Glomerular visceral epithelial cell (primary cell): ENCODE data around the gene WDFY4.

ENCODE experiments used
- DNase-seq: peaks from one replicate; pipeline ENCODE4 v3.0.0-alpha.2; 2016; ENCODE audit errors: extremely low spot score

The WDFY4 gene

DNA sequence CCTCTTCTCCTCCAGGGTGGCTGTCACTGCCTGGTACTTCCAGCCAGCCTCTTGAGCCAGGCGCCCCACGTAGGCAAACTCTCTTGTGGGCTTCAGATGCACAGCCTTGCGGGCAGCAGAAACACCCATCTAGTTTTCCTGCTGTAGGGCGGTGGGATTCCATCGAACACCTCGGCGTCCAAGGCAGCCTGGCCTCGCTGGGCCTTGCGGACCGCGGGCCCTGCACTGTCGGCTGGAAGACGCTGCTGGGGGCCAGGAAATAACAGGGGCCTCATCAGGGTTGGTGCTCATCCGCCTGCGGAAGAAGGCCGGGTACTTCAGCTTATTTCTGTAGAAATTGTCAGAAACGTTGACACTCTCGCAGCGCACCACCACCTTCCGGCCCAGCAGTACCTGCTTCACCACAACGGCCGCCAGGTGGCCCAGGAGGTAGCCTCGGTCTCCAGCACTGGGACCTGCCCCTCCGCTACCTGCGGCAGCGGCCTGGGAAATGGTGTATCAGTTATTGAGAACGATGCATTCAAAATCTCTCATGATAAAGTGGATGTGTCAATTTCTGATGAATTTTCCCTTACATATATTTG, 61.1 kb downstream of the WDFY4 start:
- no peak for DNase-seq

DNA sequence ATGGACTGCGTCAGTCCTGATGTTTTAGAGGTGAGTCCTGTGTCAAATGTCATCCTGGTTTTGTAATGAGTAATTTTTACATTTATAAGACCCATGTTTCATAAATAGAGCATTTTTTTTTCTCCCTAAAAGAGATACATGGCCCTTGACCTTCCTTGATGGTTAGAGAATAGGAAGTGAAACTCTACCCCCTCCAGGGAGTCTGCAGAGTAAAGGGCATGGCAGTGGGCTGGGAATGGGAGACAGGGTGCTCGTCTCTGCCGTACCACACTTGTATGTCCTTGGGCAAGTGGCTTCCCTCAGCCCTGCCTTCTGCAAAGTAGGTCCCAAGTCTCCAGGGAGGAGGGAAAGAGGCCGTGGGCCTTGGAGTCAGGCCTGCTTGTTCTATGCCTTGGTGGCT, 63.9 kb downstream of the WDFY4 start:
- no peak for DNase-seq

DNA sequence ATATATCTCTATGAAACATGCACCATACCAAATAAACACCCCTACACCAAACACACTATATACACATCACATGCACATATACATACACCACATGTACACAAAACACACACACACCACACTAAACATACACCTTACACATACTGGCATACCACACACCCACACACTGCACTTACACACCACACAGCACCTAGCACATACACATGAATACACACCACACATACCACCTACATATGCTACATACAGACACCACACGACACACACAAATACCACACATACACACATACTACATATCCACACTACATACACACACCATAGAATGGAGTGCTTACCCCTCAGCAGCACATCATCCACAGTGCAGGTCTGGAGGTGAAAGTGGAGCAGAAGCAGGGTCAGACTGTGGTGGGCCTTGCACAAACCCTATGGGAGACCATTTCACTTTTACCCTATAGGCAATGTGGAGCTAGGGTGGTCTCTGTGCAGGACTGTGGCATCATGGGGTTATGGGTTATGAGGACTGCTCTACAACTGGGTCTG, 64.6 kb downstream of the WDFY4 start:
- DNase-seq = no peak

DNA sequence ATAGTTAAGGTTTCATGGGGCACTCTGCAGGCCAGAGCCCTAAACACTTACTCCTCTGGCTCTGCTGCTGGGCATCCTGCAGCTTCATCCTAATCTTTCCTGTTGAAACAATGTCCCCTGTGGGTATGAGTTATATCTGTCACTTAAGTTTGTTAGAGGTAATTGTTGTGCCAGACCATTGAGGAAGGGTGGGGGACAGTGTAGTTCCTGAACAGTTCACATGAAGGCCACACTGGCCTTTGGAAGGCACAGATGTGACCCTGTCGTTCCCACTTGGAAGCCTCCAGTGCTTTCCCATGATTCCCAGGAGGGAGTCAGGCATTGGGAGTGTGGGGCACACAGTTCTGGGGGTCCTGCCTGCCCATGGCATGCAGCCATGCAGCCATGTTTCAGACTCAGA, 65.3 kb downstream of the WDFY4 start:
- DNase-seq = no peak

DNA sequence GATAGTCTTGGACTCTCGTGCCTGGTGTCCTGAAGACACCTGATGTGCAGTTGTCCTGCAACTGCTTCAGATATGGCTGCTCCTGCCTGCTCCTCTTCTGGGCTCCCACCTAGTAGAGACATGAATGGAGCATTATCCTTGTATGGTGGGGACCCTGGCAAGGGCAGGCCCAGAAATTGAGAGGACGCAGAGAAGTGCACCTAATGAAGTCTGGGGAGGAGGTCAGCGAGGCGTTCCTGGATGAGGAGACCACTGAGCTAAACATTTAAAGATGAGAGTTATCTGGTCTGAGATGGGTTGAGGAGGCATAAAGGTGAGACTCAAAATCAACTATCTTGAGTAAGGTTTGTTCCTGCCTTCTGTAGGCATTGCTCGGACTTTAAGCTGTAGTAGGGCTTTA, 66.3 kb downstream of the WDFY4 start:
- DNase-seq = no peak

DNA sequence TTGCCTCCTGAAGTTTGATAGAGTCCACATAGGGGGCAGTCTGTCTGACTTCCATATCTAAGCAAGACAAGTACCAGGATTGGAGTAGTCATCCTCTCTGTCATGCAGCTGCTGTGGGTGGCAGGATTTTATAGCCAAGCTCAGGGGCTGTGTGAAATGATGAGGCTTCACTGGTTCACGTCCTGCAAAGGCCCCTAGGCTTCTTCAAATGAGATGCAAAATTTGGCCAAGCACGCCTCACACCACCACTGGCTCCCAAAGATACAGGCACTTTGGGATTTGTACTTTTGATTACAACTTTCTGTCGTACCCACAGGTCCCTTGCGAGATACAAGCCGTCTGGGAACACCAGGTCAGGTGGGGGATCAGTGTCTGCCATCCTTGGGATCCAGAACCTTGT, 67.1 kb downstream of the WDFY4 start:
- no peak for DNase-seq

DNA sequence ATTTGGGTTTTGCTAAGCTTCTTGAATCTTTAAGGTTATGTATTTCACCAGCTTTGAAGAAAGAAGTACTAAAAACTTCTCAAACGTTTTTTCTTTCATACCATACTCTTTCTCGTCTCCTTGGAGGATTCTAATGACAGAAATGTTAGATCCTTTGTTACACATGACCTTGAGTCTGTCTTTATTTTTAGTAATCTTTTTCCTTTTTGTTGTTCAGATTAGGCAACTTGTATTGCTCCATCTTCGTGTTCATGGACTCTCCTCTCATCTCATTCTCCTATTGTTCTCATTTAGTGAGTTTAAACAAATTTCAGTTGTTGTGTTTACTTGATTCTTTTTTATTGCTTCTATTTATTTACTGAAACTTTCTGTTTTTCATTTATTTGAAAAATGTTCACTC, 73.7 kb downstream of the WDFY4 start:
- DNase-seq = no peak

DNA sequence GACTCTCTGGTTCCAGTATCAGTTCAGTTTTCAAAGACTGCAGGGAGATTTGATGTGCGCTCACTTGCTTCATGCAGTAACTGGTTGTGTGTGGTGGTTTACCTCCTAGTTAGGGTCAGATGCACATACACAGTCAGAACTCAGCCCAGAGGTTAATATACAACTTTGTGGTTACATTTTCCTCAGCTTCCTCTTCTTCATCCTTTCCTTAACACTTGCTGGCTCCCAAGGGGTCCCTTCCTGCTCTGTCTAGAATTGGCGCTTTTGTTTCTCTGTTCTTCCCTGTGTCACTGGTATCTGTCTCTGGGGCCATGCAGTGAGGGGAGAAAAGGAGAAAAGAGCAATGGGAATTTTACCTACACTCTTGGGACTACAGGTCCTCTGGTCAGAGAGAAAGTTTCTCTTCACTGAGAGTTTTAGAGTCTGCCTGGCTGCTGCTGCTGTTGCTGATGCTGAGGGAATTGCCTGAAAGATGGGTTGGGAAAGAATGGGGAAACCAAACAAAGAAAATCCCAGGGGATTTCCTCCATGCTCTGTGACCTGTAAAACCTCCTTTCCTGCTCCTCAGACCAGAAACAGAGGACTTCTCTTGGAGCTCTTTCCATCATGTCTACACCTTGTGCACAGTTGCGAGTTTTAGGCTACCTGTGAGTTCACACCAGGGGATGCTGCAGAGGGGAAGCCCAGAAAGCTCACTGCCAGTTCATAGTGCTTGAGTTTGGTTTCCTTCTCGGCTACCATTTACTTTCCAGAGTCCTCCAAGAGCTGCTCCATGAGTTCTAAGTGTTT, 74.6 kb downstream of the WDFY4 start:
- DNase-seq = peak; percentile 54

DNA sequence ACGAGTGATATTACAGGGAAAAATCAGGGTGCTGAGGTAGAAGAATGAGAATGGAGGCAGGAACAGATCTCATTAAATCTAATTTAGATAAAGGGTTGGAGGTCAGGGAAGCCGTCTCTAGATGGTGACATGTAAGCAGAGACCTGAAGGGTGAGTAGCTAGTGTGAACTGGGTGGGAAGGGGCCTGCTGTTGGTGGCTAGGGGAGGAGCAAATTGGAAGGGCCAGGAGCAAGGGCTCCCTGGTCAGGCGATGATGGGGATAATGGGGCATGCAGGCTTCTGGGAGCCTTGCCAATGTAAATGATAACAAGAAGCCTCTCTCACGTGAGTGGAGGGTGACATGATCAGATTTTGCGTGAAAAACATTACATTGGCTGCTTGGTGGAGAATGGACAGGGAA, 76.3 kb downstream of the WDFY4 start:
- no peak for DNase-seq

DNA sequence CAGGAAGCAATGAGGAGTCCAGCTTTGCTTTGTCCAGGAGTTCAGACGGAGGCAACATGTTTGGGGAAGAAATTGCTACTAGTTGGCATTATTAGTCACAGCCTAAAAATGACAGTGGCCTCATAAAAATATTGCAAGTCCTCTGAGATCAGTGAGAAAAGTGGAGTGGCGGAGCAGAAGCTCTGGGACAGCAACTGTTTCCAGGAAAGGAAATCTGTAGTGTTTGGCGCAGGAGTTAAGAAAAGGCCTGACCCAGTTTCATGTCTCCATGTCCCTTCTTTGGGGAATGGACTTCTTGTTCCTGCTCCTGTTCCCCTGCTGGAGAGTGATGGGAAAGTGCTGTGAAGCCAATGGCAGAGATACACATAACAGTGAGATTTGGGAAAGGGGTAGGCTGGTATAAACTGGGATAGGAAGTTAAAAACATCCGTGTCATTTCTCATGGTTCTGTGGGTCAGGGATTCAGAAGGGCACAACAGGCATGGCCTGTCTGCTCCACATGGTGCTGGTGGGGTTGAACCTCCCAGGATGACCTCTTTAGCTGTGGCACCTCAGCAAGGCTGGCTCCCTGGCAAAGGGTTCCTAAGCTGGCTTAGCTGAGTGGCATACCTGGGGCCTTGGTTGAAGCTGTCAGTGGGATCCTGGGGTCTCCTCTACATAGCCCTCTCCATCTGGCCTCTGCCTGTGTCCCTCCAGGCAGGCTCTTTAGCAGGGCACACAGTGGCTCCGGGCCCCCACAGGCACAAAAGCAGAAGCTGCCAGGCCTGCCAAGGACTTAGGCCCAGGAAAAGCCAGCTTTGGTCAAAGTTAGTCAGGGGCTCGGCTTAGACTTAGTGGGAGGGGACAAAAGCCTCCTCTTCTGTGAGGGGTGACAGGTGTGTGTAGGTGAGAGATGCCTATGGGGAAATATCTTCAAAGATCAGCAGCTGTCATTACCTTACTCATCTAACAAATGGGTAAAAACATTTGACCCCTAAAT, 77.7 kb downstream of the WDFY4 start:
- no peak for DNase-seq

DNA sequence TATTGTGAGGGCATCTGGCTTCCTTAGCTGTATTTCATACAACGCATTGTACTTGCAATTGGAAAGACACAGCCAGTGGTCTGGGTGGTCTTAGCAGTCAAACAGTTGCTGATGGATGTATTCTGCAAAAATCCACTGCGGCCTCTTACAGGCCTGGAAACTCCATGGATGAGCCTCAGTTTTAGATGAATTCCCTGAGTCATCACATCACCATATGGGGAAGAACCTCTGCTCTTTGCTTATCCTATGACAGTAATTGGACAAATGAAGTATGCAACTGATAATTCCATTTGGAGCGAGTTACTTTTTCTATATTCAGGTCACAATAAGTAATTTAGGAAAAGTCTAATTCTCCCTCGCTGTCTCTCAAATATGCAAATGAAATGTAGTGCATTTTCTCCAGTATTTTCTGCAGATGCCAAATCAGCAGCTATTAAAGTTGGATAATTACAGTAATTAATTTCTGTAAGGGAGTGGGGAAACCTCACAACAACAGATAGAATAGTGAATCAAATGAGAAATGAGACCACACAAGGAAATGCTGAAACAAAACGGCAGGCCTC, 78.8 kb downstream of the WDFY4 start:
- DNase-seq = no peak

DNA sequence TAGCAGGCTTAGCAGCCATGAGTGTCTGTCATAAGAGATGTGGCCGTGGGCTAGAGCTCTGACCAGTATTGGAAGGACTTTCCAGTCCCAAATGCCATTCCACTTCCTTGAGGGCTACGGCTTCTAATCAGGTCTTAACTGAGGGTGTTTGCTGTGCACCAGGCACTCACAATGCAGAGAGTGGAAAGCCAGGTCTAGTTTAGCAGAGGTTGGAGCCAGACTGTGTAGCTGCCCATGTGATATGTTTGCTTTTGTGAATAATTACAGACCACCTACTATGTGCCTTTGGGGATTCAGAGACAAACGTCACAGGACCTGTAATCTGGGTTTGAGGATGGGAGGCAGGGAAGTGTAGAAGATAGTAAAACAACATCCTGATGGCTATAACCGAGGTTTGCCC, 79.8 kb downstream of the WDFY4 start:
- no peak for DNase-seq

DNA sequence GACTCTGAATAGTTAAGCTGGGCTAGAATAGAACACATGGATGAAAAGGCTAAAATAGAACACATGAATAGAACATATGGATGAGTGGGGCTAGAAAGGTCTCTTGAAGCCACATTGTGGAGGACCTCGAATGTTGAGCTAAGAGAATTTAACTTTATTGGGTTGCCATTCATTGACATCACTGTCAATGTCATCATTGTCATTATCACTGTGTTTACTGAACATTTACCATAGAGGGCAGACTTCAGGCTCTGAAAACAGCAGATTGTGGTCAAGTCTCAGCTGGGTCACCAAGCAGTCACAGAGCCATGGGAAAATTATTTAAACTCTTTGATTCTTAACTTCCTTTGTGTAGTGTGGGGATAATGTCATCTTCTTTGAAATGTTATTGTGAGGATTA, 80.4 kb downstream of the WDFY4 start:
- DNase-seq = no peak

DNA sequence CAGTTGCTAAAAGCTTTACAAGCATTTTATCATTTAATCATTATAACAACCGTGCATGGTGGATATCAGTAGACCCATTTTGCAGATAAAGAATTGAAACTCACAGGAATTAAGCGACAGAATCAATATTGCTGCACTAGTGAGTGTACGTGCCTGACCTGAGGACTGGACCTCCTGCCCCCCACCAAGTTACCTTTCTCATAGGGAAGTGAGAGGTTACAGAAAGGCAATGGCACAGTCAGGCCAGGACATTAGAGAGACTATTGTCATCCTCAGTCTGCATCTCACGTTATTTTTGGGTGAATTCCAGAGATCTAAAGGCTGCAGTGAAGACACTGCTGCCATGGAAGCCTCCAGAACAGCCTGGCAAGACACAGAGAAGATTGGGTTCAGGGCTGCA, 80.9 kb downstream of the WDFY4 start:
- DNase-seq = no peak

DNA sequence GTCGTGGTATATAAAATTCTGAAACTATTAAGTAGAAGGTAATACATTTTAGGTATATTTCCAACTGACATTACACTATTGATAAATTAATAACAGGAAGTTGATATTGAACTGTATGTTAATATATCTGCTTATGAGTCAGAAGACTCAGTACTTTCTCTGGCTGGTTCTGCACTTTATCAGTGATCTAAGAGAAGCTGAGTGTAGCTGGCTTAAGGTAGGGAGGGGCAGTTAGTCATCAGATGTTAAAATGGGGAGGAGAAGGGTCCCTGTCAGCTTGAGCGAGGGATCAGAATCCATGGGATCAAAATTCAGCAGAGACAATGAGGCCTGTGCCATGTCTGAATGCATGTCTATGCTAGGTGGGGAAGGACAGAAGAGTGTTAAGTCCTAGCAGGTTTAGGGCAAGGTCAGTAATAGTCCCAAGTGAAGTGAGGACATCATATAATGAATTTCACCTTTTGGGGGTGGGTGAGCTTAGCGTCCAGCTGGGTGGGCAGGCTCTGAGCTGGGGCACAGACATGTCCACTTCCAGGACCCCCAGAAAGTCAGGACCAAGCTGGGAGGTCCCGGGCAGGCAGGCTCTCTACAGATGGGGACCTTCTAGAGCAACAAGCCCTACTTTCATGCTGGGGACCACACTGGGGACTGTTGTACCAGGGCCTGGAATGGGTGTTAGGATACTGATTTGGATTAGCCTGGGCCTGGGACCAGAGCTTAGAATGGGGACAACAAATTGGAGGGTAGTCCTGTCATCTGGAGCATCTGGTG, 82.9 kb downstream of the WDFY4 start:
- DNase-seq = no peak

DNA sequence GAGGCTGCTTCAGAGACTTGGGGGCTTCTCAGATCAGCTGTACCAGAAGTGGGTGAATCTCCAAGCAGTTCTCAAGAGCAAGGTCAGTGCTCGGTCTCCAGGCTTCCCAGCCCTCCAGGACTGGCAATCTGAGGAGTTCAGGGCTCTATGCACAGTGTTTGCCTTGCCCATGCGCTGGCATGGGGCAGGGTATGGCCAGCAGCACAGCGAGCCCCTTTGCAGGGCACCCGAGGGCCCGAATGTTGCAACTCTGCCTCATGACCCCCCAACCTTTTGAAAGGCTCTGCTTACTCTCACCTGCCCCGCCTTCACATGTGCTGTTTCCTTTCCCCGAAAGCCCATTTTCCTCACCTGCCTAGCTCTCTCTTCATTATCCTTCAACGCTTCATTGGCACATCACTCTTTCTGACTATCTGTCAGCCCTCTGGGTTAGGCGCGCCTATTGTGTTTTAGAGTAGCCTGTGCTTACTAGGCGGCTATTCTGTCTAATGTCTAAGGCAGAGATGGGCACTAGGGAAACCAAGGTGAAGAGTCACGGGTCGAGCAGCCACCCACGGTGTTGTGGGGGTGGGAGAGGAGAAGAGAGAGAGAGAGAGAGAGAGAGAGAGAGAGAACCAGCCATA, 83.6 kb downstream of the WDFY4 start:
- DNase-seq = no peak

DNA sequence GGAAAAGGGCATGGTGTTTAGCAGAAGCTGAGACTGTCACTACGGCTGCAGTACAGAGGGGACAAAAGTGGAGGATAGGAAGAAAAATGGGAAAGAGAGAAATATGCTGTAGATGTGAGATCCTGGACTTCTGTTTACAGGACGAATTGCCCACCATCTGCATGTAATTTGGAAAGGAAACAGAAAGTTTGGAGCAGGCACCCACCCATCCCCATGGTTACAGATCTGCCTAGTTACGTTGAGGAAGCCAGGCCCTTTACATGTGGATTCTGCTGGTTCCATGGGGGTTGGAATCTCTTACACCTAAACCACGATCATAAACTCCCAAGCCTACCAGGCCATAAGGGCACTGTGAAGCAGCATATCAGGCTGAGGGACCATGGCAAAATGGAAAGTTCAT, 84.3 kb downstream of the WDFY4 start:
- DNase-seq = no peak

DNA sequence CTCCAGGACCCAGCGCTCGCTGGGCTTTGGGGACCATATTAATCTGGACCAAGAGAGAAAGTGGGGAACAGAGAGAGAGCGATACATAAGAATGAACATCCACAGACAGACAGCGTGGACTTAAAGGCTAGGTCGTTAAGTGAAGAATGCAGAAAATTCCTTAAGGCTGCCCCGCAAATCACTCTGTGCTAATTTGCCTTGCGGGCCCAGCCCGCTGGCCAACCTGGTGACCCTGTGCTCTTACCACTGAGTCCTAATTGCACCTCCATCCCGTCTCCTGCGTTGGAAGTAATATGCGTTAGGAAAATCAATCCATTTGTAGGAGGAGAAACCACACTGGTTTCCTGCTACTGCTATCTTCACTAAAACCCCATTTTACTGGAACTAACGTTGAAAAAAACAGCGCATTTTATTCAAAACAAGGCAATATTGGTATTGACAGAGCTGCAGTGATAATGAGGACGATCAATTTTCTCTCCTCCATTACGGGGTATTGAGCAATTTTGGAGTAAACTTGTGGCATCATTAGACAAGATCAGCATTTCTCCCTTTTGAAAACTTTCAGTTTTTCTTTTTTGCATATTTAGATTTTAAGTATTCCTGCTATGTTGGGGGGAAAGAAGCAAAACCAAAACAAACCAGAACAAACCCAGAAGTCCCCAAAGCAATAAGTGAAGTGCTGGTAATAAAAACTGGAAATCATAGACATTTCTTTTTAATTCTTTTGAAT, 85.2 kb downstream of the WDFY4 start:
- no peak for DNase-seq

DNA sequence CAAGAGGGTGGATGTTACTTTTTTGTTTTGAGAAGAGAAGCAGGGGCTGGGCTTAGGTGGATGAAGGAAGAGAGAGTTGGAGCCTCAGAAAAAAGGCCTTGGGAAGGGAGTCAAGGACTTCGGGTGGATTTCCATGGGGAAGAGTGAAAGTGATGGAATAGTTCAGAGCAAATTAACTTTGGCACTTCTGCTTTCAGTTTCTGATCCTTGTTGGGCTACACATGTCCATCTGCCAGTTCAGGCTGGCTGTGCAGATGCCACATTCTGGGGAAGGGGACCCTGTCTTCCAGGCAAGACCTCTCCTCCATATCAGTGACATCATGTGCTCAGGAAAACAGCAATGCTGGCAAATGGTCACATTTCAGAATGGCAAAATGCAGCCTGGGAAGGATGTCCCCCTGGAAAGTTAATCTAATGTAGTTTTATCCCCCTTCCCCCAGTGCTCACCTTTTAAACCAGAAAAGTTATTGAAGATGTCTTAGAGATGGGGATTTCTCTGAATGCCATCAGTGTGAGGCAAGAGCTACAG, 86.0 kb downstream of the WDFY4 start:
- DNase-seq = no peak

DNA sequence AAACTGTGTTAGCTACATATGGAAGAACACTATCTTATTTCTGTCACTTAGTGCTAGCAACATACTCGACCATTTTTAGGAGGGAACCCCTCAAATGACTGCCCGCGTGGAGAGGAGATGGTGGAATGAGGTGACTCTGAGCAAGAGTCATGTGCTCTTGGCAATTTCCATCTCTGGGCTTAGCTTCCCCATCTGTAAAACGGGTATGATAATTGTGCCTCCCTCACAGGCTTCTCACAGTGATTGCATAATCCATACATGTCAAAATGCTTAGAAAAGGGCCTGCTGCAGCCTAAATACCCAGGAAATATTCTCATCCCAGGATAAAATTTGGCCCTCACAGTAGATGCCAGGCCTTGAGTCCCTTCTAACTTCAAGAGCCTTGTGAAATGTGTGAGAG, 86.6 kb downstream of the WDFY4 start:
- DNase-seq = no peak
